Esophagus squamous epithelium (tissue), 4 donors: ENCODE measurements around the gene ZSWIM3.

Source experiments
- POLR2A ChIP-seq, 4 donors: fragments of 450-650 bp; IDR thresholded peaks; one replicate each; pipeline ENCODE4 v1.6.1; 2017; ENCODE audit warnings: antibody characterized with exemption in 4 of 4, mild to moderate bottlenecking in 4 of 4, moderate library complexity in 3 of 4
- TF ChIP-seq, protein P1 (sequence below), 6 experiments: fragments of 450-650 bp in 4 of 6; fragments of 200-600 bp in 2 of 6; sonication (generic) in 2 of 6; IDR thresholded peaks; one replicate each; pipeline ENCODE4 v1.5.1; 2016 to 2019; ENCODE audit warnings: antibody characterized with exemption in 6 of 6, mild to moderate bottlenecking in 4 of 6, moderate library complexity in 4 of 6

DNA sequence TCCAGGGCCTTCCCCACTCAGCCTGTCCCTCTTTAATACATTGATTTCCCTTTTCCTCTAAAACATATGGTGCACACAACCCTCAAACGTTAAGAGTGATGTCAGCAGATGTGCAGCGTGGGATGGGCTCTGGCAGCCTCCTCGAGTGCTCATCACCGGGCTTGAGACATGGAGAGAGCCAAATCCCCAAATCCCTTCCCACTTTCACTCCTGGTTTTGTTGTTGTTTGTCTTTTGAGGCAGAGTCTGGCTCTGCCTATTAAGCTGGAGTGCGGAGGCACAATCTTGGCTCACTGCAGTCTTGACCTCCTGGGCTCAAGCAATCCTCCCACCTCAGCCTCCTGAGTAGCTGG is 60.4 kb downstream of the ZSWIM3 start:
- TF ChIP-seq, protein P1, sequence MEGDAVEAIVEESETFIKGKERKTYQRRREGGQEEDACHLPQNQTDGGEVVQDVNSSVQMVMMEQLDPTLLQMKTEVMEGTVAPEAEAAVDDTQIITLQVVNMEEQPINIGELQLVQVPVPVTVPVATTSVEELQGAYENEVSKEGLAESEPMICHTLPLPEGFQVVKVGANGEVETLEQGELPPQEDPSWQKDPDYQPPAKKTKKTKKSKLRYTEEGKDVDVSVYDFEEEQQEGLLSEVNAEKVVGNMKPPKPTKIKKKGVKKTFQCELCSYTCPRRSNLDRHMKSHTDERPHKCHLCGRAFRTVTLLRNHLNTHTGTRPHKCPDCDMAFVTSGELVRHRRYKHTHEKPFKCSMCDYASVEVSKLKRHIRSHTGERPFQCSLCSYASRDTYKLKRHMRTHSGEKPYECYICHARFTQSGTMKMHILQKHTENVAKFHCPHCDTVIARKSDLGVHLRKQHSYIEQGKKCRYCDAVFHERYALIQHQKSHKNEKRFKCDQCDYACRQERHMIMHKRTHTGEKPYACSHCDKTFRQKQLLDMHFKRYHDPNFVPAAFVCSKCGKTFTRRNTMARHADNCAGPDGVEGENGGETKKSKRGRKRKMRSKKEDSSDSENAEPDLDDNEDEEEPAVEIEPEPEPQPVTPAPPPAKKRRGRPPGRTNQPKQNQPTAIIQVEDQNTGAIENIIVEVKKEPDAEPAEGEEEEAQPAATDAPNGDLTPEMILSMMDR (IDR thresholded peaks at IDR 0.05), result no peak
- no peak for TF ChIP-seq POLR2A (IDR thresholded peaks at IDR 0.05)
